ENCODE measurements around the gene KIF4A. TPM values are rescaled to one million over a fixed set of nuclear protein-coding genes. Genes with fewer than 3 reads are reported as not detected.

Gene KIF4A
- total RNA-seq, 1 experiment from 2014 or later: 40.3 TPM

GRCh38 chrX:70429759-70430158 is 139.9 kb downstream of the KIF4A start:
- DNase-seq (ENCODE audit: low read depth, low spot score) (no peak), ATAC-seq (no peak)
- Histone ChIP-seq H3K4me1 (ENCODE audit: control insufficient read depth in 1 of 2, insufficient read depth in 2 of 2, low read length in 2 of 2) (peaks cover 2 to 12% of the 10 kb centered on the region in 2 experiments; a peak in 2 of 4 replicates), H3K27me3 (ENCODE audit: insufficient read depth, low read length) (no peaks in the 10 kb centered on the region), H3K9me2 (ENCODE audit: insufficient read depth) (no peaks in the 10 kb centered on the region), H3K36me3 (ENCODE audit: control insufficient read depth in 1 of 2, insufficient read depth in 2 of 2, low read length in 2 of 2) (no peaks in the 10 kb centered on the region), H3K27ac (ENCODE audit: low read depth, low read length) (no peak overlapping the region), H2AFZ (ENCODE audit: low read depth, low read length, poor library complexity, severe bottlenecking) (no peak overlapping the region), H3K79me2 (ENCODE audit: insufficient read depth, low read length) (no peaks in the 10 kb centered on the region), H3K9ac (ENCODE audit: low read length) (no peak overlapping the region), H3K4me3 (replicated peaks in 1 of 2; ENCODE audit: low read depth in 1 of 2, low read length in 2 of 2) (no peak overlapping the region), H4K20me1 (ENCODE audit: insufficient read depth) (no peaks in the 10 kb centered on the region), H3K4me2 (ENCODE audit: low read length) (no peak overlapping the region), H3K9me3 (ENCODE audit: control insufficient read depth in 1 of 2, insufficient read depth in 1 of 2, low read depth in 1 of 2, low read length in 2 of 2) (no peaks in the 10 kb centered on the region)
- POLR2A ChIA-PET: no interaction called here
- intact Hi-C loops (cut with micrococcal nuclease): loop anchor here (10.0 kb wide), 1 partner anchor 235 kb away; no protein-coding TSS in a partner anchor
- RAD21 ChIA-PET (ENCODE audit: low non-redundant PET in 1 of 2, low total read pairs in 2 of 2, uncharacterized antibody in 2 of 2, unreplicated experiment in 2 of 2): no interaction called here
- CTCF ChIA-PET: no interaction called here
- BruUV-seq (replicated peaks): no TSS peak
- no peak for TF ChIP-seq EZH2phosphoT487 (IDR thresholded peaks at IDR 0.05; ENCODE audit: borderline replicate concordance)
- no peak for TF ChIP-seq SRF (IDR thresholded peaks at IDR 0.05; ENCODE audit: low read depth)
- TF ChIP-seq MAX (IDR thresholded peaks at IDR 0.05): no peak
- no peak for TF ChIP-seq ZBTB33 (IDR thresholded peaks at IDR 0.05; ENCODE audit: extremely low read depth, insufficient replicate concordance, low read length)
- no peak for TF ChIP-seq EGR1 (IDR thresholded peaks at IDR 0.05; ENCODE audit: low read depth)
- TF ChIP-seq FOSL1 (IDR thresholded peaks at IDR 0.05; ENCODE audit: low read depth): no peak
- no peak for TF ChIP-seq EZH2 (IDR thresholded peaks at IDR 0.05)
- no peak for TF ChIP-seq RAD21 (IDR thresholded peaks at IDR 0.05; ENCODE audit: low read depth)
- no peak for TF ChIP-seq POLR2AphosphoS5 (IDR thresholded peaks at IDR 0.05; ENCODE audit: low read depth, low read length)
- TF ChIP-seq ATF3 (IDR thresholded peaks at IDR 0.05): no peak
- no peak for TF ChIP-seq JUND (IDR thresholded peaks at IDR 0.05)
- TF ChIP-seq TCF7L2 (IDR thresholded peaks at IDR 0.05; ENCODE audit: borderline replicate concordance, extremely low read depth, insufficient read depth, insufficient read length): no peak

Measured in HCT116 (cell line).